ENCODE data around the gene GPATCH11. TPM values are rescaled to one million over a fixed set of nuclear protein-coding genes. Genes with fewer than 3 reads are reported as not detected.

The GPATCH11 gene
- total and polyA plus RNA-seq, 7 donors, result 2.0 to 9.1 (median 3.5) TPM

- Histone ChIP-seq H3K4me3 (no peak overlapping the region), H3K9me3 (no peaks in the 10 kb centered on the region), H3K4me1 (no peaks in the 10 kb centered on the region), H3K27ac (no peak overlapping the region), H3K36me3 (ENCODE audit: insufficient read depth in 1 of 2, low read depth in 1 of 2) (peaks cover 0 to 59% of the 10 kb centered on the region in 2 donors), H3K27me3 (ENCODE audit: insufficient read depth in 3 of 3, low read length in 2 of 3) (no peaks in the 10 kb centered on the region)
- intact Hi-C loops (cut with DNase I), result no loop called here
- no peak for ATAC-seq
- 96 to 98% (median 98%) methylated on average over 7 of the region's 7 CpGs for WGBS, 3 donors
- DNase-seq, result no peak
- TF ChIP-seq CTCF (IDR thresholded peaks at IDR 0.05), result no peak
Observed at GRCh38 chr2:37148325-37148724, 64.0 kb downstream of the GPATCH11 start.

Other genes with a start within 250 kb of the GPATCH11 start
- gene STRN, start 118.0 kb upstream of the GPATCH11 start, total RNA-seq, result 10 to 100 TPM; 28.1 to 41.4 (median 29.5) TPM
- 10 to 100 TPM; 12.7 to 48.5 (median 27.6) TPM for gene STRN, start 118.0 kb upstream of the GPATCH11 start, polyA plus RNA-seq
- 1 to 10 TPM; 5.4 to 6.9 (median 6.1) TPM for gene HEATR5B, start 146 bp upstream of the GPATCH11 start, total RNA-seq
- 1 to 10 TPM; 3.0 to 4.1 (median 3.2) TPM for gene HEATR5B, start 146 bp upstream of the GPATCH11 start, polyA plus RNA-seq
- gene EIF2AK2, start 72.5 kb downstream of the GPATCH11 start, total RNA-seq, result 10 to 100 TPM in 2 of 4 donors, 1 to 10 TPM in 2; 6.7 to 16.6 (median 11.0) TPM
- gene EIF2AK2, start 72.5 kb downstream of the GPATCH11 start, polyA plus RNA-seq, result 1 to 10 TPM; 1.1 to 5.4 (median 2.1) TPM
- gene SULT6B1, start 104.2 kb downstream of the GPATCH11 start, total RNA-seq, result not detected
- gene SULT6B1, start 104.2 kb downstream of the GPATCH11 start, polyA plus RNA-seq, result not detected
- 10 to 100 TPM; 47.3 to 78.0 (median 57.5) TPM for gene CEBPZOS, start 112.0 kb downstream of the GPATCH11 start, total RNA-seq
- 10 to 100 TPM; 30.6 to 51.6 (median 34.6) TPM for gene CEBPZOS, start 112.0 kb downstream of the GPATCH11 start, polyA plus RNA-seq
- gene CEBPZ, start 147.1 kb downstream of the GPATCH11 start, total RNA-seq, result 10 to 100 TPM; 31.7 to 76.6 (median 64.9) TPM
- gene CEBPZ, start 147.1 kb downstream of the GPATCH11 start, polyA plus RNA-seq, result 100 to 1,000 TPM in 1 of 3 donors, 10 to 100 TPM in 2; 68.9 to 124 (median 77.1) TPM
- 10 to 100 TPM; 20.8 to 31.1 (median 23.3) TPM for gene NDUFAF7, start 147.1 kb downstream of the GPATCH11 start, total RNA-seq
- 10 to 100 TPM; 15.1 to 19.1 (median 18.0) TPM for gene NDUFAF7, start 147.1 kb downstream of the GPATCH11 start, polyA plus RNA-seq
- 10 to 100 TPM; 17.1 to 21.4 (median 18.8) TPM for gene PRKD3, start 240.3 kb downstream of the GPATCH11 start, total RNA-seq
- 1 to 10 TPM; 5.5 to 7.1 (median 6.2) TPM for gene PRKD3, start 240.3 kb downstream of the GPATCH11 start, polyA plus RNA-seq